GM21390 (cell line): ENCODE measurements around the gene LRRC4C.

ENCODE experiments used
- ATAC-seq: cut with Tn5 transposase; IDR thresholded peaks from one replicate; pipeline ENCODE4 v1.9.1; 2021; ENCODE audit not compliant: unreplicated experiment

Gene LRRC4C

DNA sequence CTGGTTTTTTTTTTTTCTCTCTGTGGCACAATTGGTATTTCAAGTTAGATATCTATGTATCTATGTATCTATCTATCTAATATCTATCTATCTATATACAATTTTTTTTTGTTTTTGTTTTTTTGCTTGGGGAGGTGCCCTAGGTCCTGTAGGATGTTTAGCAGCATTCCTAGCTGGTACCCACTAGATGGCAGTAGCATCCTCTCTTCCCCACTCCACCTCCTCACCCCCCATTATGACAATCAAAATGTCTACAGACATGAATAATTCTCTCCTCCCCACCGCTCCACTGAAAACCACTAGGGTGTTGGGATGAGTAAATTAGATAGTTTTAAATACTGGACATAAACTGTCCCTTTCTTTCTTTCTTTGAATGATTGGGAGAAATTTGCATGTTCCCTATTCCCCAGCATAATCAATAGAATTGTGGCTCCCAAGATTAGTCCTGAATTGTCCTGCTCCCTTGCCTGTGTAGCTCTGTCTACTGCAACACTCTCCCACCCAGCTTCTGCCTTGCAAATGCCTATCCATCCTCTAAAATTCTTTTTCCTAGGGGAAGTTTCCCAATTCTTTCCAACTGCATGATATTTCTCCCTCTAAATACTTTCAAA is 1152.4 kb downstream of the LRRC4C start:
- peak; percentile 61 for ATAC-seq

DNA sequence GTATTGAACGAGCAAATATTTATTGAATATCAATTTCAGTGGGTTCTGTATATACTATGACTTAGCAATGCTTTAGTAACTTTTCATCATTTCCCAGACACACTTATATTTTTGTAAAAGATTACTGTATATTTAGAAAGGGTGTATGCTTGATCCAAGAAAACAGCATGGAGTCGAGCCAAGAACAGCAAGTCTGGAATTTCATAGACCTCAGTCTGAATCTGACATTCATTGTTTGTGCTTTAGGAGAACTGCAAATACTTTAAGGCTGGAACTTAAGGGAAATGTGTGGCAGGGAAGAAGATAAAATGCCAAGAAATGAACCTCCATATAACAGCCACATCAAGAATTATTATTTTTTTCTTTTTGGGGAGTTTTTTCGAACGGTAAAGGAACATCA is 1156.8 kb downstream of the LRRC4C start:
- ATAC-seq = no peak

DNA sequence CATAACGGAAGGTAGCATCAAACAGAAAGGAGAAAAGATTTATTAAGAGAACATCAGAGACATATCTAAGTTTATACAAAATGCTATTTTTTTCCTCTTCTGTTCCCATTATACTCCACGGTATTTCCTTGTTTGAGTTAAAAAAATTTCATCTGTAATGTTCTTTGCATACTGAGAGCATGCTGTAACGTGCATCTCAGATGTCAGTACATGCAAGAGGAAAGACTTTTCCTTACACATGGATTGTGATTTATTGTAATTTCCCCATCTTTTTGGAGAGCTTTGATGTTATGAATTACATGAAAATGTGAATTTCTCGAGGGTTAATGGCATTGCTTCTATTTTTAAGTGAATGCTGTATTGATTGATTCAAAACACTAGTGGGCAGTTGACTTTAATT is 1164.0 kb downstream of the LRRC4C start:
- no peak for ATAC-seq

DNA sequence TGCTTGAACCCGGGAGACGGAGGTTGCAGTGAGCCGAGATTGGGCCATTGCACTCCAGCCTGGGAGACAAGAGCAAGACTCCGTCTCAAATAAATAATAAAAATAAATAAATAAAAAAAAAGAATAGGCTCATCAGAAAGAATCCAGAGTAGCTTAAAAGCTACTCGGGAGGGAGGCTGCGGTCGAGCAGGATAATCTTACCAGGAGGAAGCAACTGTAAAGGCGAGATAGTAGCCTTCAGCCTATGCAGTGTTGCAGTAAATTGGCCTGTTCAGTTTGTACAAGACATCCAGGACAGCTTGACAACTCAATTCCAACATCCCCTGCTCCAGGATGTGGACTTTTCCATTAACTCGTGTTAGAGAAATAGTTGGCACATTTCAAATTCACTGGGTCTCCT is 1164.7 kb downstream of the LRRC4C start:
- no peak for ATAC-seq

DNA sequence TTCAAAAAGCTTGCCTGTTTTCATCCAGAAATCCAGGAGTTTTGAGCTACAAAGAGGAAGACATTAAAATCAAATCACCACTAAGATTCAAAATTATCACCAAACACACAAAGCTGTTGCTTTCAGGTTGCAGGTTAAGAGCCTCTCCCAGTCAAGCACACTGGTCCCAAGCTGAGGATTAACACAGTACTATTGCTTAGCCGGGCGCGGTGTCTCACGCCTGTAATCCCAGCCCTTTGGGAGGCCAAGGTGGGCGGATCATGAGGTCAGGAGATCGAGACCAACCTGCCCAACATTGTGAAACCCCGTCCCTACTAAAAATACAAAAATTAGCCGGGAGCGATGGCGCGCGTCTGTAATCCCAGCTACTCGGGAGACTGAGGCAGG is 1165.1 kb downstream of the LRRC4C start:
- peak; percentile 17 for ATAC-seq

DNA sequence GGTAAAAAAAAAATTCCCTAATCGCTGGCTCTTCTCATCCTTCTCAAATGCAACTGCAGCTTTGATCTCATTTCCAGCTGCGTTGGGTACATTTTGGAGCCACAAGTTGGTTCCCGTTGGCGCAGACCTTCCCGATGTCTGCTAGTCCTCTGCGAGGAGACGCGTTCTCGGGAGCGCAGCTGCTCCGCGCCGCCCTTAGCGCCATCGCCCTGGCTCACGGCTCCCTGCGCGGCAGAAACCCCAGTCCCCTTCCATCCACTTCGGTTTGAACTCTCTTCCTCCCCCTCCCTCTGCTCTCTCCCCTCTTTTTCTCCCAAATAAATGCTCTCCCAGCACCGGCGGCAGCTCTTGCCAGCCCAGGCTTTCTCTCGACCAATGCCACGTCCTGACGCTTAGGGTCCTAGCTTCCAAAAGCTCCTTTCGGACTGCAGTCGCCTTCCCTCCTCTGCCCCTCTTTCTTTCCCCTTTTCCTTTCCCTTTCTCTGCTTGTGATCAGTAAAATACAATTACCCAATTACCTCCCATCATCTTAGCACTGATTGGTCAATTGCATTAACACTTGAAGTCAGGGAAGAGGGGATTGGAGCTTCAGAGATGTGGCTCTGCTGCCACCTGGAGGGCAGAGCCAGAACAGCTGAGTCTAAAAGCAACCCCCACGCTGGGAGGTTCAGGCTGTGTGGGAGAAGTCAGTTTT is 1165.7 kb downstream of the LRRC4C start:
- peak; percentile 93 for ATAC-seq

DNA sequence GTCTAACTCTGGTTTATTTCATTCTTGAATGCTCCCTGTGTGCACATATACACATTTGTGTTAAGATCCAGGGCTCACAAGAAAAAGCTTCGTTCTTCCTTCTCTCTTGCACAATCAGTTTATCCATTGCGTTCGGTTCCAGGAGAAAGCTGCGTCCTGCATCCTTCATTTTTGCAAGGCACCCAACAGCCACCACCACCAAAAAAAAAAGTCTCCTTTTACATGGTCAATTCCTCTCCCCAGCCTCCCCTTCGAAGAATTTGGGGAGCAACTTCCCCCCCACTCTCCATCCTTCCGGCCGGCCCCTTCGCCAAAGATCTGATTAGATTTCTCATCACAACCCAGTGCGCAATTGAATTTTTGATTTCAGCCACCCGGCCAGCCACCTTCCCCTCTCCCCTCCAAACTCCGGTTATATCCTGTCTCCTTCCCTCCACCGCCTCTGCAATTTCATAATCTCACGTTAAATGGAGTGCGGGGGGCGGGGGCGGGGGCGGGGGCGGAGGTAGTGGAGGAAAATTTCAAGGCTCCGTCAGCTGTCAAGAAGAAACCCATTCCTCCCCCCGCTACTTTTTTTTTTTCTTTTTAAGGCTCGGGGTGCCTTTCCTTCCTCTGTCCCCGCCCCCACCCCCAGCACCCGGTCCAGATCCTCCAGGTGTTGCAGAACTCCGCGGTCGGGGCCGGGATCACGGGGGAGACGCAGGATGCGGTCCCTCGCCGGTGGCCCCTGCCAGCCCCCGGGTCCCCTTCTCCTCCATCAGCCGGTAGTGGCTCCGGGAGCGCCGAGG is 1166.5 kb downstream of the LRRC4C start:
- no peak for ATAC-seq

DNA sequence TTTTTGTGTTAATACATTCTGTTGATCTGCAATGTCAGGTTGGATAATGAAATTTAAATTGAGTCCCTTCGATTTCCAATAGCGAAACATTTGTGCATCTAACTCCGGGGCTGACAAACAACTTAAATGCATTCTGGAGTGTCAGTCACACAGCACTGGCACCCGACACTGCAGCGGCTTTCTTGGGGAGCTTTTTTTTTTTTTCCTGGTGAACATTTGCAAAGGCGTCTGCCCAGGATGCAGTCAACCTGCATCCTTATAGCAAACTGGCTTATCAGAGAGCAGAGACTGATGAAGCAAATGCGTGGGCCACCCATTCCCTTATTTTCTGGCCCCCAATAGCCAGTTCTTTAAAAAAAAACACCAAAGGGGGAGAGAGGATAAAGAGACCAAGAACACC is 1167.7 kb downstream of the LRRC4C start:
- no peak for ATAC-seq

DNA sequence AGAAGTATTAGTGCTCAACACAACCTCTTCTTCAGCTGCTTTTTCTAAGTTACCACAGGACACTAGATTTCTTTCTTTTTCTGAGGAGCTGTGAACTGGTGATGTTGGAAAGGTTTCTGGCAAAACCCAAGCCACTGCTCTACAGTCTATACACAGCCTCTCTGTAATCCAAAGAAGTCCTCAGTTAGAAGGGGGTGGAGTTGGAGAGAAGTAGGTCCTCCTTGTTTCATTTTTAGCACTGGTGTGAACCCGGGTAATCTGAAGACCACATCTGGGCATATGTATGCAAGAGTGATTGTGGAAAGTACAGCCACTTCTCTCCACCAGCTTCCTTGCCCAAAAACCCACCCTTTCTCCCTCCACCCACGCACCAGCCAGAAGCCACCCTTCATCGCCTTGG is 1168.1 kb downstream of the LRRC4C start:
- no peak for ATAC-seq

DNA sequence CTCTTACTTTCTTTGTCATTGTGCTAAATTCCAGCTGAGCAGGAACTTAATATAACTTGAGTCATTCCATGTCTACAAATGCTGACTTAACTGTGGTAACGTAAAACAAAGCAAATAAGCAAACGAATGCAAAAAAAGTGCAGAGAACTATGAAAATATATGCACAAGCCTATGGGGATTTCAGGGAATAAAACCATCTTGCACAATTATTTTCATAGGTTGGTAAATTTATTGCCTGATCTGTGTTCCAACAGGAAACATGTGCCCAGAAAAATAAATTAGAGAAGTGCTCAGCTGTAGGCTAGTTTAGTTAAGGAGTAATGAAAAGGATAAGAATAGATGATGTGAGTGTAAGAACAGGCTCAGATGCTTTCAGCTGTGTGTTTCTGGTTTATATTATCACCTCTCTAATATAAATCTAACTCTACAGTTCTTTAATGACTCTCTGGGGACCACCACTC is 1169.3 kb downstream of the LRRC4C start:
- ATAC-seq = no peak

DNA sequence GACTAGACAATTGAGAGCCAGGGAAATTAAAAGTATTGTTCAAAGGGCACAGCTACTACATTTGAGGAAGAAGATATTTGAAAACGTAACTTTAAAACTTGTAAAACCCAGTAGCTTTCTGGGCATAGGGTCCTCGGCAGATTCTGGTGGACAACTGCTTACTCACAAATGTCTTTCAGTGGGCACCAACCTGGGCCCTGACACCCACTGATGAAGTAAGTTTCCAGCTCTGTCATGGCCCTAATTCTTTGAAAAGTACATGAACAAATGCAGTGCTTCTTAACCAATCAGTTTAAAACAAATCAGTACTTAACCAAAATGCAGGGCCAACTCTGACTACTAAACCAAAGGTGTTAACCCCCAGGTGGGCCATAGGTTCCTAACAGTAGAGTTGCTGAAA is 1170.1 kb downstream of the LRRC4C start:
- ATAC-seq = no peak

DNA sequence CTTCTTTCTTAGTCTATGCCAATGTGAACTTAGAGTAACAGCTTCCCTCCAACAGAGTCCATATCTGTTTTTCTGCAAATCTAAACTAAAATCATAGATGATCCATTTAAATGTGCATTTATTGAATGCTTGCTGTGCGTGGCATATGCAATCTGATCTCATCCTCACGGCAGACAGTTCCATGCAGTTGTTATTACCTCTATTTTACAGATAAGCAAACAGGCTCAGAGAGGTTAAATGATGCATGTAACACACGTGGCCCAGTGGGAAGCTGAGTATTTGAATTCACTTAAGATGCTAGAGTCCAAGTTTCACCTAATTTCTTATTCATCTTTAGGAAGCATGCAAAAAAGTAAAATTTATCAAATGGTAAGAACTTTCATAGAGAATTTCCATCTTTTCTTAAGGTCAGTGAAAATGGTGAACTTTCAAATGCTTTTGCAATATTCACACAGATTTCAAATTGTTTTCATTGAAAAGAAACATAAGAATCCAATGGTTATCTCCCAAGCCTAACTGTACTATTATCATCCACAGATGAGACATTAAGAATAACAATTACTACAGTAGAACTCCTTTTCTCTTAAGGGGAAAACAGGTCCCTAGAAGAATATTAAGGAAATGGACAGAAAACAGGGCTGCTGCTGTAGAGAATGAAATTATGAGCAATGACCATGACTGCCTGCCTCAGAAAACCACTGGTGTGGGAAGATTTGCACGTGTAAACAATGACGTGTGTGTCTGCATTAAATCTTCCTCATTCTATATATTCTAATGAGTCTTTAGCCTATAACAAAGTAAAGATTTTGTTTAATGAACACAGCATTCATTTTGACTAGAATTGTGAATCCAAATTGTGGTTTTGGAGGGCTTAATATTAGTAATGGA is 1171.3 kb downstream of the LRRC4C start:
- ATAC-seq = no peak

DNA sequence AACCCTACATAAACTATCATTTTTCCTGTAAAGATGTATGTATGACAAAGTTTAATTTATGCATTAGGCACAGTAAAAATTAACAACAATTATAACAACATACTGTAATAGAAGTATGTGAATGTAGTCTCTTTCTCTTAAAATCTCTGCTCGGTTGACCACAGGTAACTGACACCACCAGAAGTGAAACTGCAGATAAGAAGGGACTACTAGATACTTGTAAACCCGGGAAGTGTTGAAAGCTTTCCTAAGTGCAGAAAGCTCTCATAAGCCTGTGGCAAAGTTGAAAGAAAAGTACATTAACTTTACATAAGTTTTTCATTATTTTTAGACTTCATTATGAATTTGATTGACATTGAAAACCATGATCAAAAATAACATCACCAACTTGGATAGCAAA is 1173.3 kb downstream of the LRRC4C start:
- ATAC-seq = no peak

DNA sequence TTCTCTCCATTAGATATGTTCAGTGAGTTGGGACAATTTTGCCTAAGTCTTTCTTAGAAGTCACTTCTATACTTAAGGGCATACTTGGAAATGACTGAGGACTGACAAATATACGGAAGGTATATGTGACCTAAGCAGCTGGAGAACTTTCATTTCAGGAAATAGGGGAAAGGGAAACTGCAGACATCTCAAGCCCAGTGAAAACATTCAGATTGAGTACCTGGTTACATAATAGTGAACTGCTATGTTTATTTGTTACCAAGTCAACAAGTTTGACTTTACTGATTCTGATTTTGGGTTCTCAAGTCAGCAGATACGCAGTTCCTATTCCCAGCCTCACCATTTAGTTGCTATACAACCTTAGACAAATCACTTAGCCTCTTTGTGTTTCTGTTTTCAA is 1173.9 kb downstream of the LRRC4C start:
- no peak for ATAC-seq

DNA sequence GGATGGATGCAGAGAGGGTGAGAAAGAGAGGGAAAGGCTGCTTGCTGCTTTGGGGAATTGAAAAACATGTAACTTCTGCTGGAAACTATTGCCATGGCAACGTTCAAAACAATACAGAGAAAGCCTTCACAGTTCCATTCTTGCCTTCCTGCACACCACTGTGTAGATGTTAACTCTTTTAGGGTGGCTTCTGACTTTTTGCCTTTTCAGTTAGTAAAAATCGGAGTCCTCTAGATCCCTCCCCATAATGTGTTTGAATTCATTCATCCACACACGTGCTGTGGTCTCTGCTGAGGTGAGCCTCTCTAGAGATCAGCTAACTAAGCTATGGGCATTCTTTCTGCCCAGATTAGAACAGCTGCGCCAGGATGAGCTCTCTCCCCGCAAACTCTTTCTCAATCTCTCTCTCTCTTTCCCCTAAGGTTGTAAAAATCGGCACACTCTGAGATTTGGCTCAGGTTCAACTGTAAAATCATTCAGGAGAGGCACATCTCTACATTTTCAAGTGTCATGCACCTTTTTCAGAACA is 1178.3 kb downstream of the LRRC4C start:
- ATAC-seq = peak; percentile 74

DNA sequence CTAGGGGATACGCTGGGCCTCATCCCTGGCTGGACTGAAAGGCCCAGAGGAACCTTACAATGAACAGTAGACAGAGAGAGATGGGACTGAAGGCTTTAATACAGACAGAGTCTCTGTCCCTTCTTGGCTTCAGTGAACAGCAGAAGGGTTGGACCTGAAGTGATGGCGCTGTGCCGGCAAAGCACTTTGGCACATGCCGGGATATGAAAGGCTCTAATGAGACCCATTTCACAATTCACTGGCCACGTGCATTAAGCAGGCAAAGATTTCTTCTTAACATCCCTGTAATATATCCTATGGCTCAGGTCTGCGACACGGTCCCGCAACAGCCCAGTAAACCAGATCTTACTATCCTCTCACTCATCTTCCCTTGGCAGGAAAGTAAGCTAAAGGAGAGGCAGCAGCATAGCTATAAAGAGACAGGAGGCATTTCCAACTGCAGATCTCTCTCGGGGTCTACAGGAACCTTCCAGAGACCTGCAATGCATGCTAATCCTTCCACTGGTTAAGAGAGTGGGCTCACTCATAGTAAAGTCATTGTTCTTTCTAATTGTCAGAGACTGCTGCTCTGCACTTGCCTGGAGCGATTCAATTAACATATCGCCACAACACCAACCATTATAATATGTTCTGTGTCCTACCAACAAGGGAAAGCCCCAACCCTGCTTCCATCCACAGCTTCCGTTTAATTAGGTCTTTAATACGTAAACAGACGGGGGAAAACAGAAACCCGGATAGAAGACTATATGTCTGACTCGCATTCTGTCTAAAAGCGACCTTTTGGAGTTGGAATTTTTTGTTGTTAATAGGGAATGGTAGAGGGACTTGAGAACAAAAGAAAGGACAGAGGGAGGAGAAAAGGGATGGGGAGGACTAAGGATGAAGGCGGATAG is 1179.0 kb downstream of the LRRC4C start:
- peak; percentile 26 for ATAC-seq

DNA sequence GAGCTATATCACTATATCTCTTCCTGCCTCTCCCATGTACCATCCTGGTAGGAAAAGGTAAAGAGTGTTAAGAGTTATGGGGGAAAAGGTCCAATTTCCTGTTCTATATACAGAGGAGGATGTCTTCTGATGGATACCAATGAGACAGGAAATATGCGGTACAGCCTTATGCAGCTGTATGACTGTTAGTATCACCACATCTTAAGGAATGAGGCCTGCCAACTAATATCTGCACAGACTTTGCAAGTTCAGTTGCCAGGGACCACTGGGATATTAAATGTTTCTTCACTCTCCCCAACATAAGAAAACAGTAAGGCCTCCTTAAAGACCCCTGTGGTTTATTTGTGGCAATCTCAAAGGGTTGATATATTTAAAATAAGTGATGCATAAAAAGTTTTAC is 1182.5 kb downstream of the LRRC4C start:
- no peak for ATAC-seq

DNA sequence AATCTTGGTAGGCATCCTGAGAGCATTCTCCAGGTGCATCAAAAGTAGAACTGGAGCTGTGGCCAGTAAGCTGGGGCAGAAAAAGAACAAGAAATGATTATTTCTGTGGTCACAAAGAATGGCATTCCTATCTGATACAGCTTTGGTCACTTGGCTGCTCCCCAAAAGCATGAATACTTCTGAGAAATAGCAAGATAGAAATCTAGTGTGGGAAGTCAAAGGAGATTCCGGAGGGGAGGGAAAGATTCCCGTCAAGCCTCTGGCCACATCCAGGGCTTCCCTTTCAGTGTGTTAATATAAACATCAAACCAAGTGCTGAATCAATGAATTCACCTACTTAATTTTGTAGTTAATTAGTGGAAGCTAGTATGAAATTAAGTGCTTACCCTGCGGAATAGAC is 1185.4 kb downstream of the LRRC4C start:
- no peak for ATAC-seq

DNA sequence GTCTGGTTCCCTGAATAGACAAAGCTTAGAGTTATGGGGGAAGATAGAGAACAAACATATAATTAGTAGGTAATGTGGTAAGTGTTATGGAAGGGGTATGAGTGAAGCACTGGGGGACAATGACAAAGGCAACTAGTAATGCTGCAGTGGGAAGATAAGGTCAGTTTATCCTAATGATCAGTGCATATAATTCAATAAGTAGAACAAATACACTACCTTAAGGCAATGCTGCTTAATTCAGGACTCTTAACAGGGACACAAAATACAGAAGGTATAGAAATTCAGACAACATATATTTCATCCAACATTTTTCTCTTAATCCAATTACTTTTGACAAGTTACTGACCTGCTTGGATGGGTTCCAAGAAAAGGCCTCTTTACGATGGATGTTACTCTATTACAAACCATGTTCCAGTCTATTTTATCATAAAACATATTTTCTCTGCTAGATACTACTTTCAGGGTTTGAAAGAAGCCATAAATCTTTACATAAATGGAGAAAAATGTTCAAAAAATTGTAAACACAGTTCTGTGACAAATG is 1186.2 kb downstream of the LRRC4C start:
- ATAC-seq = no peak

DNA sequence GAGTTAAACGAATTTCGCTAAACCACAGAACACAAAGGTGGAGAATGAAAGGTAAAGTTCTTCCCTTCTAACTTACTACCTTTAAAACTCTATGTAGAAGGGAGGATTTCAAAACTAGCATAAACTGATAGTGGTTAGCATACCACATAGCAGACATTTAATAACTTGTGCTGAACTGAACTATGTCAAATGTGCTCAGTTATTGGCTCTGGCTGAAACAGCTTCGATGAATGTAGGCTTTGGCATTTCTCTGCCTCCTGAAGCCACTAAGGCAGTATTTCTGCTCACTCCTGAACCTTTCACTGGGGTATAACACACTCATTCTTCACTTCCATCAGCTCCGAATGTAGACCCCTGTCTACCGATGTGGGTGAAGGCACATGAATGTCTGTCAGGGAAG is 1188.1 kb downstream of the LRRC4C start:
- no peak for ATAC-seq
